ENCODE data around the gene MXRA7.
A peak's percentile ranks its signal among the peaks of the same experiment; 100 is the strongest.
"Not testable (repeated sequence)": the region's sequence is repeated elsewhere in the genome, so short reads cannot be mapped to it uniquely, and the experiment has no call there.

Gene MXRA7

DNA sequence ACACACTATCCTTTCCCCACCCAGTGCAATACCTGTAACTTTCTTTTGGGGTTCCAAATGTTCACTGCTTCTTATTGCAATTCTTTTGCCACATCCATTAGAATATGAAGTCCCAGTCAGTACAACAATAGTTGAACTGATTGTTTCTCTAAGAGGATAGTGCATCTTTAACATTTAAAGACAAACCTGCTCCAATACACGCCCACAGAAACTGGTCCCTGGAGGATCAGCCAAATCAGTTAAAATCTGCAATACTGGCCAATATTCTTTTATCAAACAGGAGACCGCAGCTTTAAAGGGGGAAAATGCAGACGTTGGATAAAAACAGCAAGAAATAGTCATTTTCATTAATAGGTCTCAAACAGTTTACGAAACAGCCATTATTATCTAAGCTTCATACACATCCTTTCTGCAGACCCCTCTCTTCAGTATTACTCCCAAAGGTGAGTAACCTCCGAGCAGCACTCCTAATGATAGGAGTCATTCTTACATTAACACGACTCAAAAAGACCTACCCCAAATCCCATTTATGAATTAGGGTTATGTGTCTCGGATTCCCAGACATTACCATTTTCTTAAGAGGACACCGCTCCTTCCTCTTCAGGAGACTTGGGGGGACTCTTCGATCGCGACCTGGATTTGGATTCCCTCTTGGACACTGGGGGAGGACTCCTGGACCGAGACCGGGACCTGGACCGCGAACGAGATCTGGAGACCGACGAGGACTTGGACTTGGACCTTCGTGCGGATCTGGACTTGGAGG, 25.0 kb upstream of the MXRA7 start:
- no peak for DNase-seq (ENCODE audit: low spot score)

DNA sequence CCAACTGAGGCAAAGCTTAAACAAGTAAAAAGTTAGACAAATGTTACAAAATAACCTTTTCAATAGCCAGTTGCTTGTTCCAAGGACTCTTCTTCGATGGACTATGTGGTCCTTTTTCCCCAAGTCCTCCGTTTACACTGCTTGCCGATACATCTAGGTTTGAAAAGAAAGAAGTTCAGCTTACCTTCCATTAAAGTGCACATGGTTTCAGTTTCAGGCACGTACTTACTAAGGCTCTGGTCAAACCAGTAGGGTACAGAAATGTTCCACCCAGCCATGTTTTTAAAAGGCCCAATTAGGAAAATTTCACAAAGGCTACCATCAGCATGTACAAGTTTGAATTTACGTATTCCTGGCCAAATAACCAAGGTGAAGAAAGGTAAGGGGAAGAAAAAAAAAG, 24.2 kb upstream of the MXRA7 start:
- DNase-seq (ENCODE audit: low spot score), result no peak

DNA sequence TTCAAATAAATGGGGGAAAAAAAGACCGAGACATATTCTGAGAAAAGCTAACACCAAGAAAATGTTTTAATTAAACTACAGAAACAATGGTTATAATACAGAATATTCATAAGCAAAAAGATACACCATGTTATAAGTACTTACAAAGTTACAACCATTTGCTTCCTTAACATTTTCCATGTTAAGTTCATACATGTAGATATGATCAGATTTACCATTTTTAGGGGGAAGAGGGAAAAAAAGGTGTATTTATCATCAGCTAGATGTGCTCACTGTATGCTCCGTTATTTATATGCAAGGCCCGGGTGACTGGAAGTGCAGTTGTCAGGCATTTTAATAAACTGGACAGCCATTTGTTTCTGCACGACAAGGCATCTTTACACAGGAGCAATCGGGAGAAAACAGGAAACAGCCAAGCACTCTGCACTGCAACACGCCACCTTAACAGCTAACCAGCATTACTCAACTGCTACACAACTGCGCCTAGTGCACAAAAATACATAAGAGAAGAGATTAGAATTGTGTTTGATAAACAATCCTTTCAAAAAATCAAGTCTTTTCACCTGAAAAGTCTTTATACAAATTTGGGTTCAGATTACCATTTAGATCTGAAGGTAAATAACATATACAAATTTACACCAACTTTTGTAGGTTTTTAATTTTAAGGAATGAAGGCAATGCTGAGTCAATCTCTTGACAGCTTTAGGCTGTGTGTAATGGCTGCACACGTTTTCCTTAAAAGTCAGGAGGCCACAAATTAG, 23.5 kb upstream of the MXRA7 start:
- DNase-seq (ENCODE audit: low spot score), result no peak

DNA sequence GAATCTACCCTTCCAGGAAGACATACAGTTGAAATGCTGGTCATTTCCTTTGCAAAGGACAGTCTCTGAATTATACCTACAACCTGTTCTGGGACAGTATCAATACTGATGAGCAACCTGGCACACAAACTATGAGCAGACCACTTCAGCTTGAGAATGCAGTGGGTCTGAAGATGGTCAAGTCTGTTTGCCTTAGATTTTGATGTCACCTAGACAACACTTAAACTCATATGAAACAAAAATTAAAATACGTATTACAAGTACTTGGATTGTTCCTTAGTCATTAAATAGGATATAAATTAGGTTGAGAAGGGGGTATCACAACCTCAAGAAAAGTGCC, 22.8 kb upstream of the MXRA7 start:
- DNase-seq (ENCODE audit: low spot score), result no peak

DNA sequence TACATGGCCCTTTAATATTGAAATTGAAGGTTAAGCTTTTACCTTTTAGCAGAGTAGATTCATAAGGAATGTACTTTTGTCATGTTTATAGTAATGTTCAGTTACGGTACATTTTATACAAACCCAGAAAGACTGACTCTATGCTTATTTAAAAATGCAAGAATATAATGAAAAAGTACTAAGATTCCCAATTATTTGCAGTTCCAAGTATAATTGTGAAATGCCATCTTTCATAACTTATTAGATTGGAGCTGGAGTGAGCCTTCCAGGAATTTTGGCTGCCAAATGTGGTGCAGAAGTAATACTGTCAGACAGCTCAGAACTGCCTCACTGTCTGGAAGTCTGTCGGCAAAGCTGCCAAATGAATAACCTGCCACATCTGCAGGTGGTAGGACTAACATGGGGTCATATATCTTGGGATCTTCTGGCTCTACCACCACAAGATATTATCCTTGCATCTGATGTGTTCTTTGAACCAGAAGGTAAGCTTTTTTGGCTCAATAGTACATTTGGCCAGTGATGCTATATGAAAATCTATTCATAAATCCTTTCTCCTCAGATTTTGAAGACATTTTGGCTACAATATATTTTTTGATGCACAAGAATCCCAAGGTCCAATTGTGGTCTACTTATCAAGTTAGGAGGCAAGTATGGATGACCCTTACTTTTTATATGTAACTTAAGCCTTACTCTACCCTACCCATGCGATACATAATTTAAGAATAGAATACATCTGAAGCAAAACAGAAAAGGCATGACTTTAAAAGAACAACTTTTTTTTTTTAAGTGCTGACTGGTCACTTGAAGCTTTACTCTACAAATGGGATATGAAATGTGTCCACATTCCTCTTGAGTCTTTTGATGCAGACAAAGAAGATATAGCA, 22.2 kb upstream of the MXRA7 start:
- no peak for DNase-seq (ENCODE audit: low spot score)

DNA sequence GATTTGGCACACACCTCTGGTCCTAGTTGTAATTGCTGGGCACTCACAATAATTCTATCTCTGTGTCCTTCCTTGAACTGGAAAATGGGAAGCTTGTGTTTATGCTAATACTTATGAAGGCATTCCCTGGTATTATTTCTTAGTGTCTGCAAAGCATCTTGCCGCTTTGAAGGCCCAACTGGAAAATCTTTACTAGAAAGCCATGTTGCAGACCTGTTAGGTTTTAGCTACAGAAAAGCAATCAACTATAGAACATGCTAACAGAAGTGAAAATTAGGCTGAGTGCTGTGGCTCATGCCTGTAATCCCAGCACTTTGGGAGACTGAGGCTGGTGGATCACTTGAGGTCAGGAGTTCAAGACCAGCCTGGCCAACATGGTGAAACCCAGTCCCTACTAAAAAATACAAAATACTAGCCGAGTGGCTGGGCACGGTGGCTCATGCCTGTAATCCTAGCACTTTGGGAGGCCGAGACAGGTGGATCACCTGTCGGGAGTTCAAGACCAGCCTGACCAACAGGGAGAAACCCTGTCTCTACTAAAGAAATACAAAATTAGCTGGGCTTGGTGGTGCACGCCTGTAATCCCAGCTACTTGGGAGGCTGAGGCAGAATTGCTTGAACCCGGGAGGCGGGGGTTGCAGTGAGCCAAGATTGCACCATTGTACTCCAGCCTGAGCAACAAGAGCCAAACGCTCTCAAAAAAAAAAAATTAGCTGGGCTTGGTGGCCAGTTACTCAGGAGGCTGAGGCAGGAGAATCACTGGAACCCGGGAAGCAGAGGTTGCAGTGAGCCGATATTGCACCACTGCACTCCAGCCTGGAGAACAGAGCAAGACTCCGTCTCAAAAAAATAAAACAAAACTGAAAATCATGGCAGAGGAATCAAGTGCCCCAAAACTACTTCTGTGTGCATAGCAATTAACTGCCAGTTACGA, 21.3 kb upstream of the MXRA7 start:
- not testable (repeated sequence) for DNase-seq (ENCODE audit: low spot score)

DNA sequence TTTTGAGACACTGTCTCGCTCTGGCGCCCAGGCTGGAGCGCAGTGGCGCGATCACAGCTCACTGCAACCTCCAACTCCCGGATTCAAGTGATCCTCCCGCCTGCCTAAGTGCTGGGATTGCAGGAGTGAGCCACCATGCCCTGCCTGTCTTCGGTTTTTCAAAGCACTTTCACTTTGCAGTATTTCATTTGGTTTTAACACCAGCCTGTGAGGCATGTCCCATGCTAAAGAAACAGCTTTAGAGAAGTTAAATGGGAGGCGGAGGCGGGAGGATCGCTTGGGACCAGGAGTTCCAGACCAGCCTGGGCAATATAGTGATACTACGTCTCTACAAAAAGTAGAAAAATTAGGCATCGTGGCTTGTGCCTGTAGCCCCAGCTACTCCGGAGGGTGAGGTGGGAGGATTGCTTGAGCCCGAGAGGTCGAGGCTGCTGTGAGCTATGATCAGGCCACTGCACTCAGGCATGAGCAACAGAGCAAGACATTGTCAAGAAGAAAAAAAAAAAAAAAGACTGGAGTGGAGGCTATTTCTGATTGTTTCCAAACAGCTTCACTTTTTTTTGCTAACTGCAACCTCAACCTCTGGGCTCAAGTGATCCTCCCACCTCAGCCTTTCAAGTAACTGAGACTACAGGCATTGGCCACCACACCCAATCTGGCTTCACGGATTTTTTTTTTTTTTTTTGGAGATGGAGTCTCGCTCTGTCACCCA, 17.1 kb upstream of the MXRA7 start:
- no peak for DNase-seq (ENCODE audit: low spot score)

DNA sequence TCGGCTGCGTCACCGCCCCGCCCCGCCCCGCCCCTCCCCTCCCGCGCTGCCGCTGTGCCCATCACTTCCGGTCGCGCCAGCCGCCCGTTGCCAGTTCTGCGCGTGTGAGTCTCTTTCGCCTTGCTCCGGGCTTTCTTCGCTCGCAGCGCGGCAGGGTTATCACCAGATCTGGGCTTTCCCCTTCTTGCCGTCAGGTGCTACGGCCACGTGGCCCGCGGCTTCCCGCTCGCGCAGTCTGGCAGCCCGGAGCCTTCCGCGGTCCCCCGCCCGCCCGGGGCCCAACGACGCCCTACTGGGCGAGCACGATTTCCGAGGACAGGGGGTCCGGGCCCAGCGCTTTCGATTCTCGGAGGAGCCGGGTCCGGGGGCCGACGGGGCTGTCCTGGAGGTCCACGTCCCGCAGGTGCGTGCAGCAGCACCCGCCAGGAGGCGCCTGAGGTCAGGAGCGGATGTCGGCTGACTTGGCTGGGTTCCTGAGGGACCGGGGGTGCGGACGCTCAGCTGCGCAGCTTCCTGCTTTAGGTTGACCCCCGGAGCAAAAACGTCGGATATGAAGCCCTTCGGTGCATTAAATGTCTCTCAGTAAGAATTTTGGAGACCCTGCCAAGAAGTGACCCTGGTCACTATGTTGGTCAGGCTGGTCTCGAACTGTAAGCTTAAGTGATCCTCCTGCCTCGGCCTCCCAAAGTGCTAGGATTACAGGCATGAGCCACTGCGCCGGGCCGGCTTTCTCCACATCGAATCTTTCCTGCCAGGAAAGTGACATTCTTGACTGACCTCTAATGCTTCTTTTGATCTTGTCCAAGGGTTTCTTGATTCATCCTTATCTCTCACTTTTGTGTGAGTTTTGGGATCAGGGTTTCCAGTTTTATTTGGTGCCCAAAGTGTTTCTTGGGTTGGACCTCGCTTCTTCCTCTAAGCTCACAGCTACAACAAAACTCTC, 16.3 kb upstream of the MXRA7 start, which contains the start of gene METTL23:
METTL23 (plus strand) TSS at position 64 of the 943 bp plus-strand sequence. CDS start 2,872 bp downstream, outside the sequence.
- DNase-seq (ENCODE audit: low spot score), result peak; percentile 73

DNA sequence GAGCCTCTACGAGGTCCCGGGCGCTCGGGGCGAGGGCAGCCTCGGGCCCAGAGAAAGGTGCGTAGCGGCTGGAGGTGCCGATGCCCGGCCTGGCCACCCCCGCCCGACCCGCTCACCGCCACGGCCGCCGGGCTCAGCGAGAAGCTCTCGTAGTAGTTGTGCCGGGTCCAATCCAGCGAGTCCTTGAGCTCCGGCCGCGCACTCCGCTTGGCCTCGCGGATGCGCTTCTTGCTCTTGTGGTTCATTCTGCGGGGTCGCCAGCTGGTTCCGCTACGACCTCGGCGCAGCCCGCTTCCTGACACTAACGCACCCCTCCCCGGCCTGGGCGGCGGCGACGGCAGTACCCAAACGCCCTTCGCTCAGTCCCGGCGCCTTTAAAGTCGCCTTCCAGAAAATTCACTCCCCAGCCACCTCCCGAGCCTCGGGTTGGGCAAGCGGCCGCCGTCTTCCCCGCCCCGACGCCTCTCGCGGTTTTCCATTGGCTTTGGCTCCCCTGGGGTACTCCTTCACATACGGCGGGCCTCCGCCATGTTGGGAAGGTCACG, 15.5 kb upstream of the MXRA7 start, which contains the start of gene JMJD6:
JMJD6 (minus strand) TSS at position 376 of the 545 bp plus-strand sequence; CDS start at position 245, 131 bp downstream.
- DNase-seq (ENCODE audit: low spot score), result peak; percentile 96

DNA sequence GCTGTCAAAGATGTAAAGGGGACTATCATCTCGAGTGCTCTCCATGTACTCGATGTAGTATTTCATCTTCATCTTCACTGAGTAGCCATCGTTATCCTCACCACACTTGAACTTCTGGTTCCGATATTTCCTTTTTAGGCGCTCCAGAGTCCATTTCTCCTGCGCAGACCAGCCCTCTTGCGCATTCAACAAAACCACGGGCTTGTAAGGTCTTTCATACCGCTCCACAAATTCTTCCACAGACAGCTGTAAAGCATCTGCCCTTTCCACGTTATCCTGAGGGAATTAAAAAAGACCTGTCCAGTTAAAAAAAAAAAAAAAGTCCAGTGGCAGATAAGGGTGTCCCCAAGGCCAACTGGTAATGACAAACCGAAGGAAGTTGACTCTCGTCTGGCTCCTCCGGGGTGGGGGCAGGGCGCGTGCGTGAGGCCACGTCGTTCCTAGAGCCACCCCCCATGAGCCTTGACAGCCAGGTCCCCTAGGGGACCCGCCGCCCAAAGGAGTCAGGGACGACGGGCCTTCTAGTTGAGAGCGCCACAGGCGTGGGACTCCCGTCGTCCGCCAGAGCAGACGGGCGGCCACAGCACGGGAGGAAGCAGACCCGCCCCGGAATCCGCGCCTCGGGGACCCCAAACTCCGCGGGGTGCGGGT, 14.9 kb upstream of the MXRA7 start:
- DNase-seq (ENCODE audit: low spot score), result peak; percentile 57

DNA sequence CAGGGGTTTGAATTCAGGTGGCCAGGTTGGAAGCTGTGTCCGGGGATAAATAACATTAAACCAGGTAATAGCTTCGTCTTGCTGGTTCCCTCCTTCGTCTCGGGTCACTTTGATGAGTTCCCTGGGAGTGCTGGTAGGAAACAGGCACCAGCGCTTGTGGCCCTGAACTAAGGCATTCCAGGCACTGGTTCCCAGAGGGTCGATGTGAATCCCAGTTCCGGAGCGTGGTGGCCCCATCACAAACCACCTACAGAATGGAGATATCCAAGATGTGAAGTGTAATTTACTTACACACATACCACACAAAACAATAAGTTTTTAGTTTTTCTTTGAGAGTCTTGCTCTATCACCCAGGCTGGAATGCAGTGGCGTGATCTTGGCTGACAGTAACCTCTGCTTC, 13.0 kb upstream of the MXRA7 start:
- no peak for DNase-seq (ENCODE audit: low spot score)

DNA sequence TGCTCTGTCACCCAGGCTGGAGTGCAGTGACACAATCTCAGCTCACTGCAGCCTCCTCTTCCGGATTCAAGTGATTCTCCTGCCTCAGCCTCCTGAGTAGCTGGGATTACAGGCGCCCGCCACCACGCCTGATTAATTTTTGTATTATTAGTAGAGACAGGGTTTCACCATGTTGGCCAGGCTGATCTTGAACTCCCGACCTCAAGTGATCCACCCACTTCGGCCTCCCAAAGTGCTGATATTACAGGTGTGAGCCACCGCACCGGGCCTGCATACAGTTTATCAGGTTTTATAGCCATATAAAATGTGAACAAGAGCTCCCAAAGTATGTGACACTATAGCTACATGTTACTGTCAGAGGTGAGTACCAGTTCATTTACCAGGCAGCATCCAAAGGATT, 12.2 kb upstream of the MXRA7 start:
- DNase-seq (ENCODE audit: low spot score), result not testable (repeated sequence)

DNA sequence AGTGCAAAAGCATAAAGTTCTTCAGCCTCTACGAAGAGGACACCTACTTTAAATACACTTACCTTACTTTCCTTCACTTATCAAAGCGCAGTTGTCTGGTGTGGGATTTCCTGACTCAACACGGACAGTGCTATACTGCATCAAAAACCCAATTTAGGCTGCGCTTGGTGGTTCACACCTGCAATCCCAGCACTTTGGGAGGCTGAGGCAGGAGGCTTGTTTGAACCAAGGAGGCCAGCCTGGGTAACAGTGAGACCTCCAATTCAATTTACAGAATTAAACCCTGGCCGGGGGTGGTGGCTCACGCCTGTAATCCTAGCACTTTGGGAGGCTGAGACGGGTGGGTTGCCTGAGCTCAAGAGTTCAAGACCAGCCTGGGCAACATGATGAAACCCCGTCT, 11.5 kb upstream of the MXRA7 start:
- no peak for DNase-seq (ENCODE audit: low spot score)

DNA sequence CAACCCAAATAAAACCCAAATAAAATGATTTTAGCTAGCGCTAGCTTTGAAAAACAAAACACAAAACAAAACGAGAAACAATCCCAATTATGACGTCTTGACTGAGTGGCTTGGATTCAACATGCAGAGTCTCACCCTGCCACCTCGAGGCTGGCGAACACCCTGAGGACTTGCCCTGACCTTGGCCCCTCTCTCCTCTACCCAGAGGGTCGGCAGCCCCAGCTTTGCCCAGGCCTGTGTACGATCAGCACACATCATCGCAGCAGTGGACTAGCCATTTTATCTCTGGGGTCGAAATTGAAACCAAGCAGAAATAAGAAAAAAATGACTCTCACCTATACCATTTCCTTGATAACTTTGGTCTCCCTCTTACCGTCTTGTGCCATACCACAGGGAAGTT, 10.7 kb upstream of the MXRA7 start:
- no peak for DNase-seq (ENCODE audit: low spot score)

DNA sequence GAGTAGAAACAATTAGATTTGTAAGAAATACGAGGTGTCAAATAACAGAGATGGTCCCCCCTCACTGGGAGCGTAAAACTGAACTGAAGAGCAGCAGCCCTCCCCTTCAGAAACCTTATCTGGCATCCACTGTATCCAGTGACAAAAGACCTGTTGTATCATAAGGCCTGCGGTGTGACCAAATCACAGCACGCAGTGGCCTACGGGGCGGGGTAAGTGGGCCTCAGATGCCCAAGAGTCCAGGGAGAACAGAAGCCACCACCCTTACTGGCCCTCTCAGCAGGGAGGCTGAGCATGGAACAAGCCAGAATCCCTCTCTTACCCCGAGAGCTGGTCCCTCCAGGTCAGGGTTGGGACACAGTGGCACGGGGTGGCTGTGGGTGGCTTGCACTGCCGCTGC, 10.2 kb upstream of the MXRA7 start:
- no peak for DNase-seq (ENCODE audit: low spot score)

DNA sequence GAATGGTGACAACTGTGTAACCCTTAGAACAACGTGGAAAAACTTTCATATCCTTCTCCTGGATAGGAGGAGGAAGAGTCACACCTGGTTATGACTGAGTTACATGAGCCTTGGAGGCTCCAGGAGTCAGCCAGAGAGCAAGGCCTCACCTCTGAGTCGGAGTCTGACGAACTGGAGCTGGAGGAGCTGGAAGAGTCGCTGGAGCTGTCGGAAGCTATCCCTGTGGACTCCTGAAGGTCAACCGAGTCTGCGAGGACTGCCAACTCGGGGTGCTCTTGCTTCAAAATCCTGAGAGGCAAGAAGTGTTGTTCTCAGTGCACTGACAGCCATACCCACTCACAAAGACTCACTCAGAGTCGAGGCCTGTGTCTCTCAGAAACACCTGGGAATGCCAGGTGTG, 9.4 kb upstream of the MXRA7 start:
- DNase-seq (ENCODE audit: low spot score), result no peak

DNA sequence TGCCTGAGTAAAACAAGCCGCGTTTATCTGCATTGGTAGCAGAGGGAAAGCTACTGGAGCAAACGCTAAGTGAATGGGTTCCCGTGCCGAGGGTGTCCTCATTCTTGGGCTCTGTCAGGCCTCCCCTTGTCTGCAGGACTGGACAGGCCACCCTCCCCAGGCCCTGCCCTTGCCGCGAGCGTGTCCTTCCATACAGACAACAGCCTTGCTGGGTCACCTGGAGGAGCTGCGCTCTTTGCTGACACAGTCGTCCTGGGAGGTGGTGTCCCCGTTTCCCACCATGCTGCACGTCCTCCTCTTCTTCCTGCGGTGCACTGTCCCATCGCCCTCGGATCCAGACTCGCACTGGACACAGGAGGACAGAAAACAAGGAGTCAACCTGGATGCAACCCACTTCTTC, 7.8 kb upstream of the MXRA7 start:
- DNase-seq (ENCODE audit: low spot score), result no peak

DNA sequence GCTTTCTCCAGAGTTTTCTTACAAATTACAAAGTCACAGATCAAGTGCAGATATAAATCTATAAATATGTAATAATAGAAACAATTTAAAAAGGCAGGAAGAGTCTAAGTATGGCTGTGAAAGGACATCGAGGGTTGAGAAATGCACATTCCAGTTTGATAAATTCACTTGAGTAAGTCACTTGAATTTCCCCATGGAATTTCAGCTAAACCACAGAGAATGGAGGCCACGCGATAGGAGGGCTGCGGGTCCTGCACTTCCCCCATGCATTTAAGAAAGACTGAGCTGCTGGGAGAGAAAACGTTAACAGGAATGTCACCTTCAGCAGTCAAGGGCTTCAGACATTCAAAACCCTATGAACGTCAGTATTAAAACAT, 6.1 kb upstream of the MXRA7 start:
- DNase-seq (ENCODE audit: low spot score), result no peak

Data from LoVo (cell line).